HepG2 (cell line): ENCODE results near the gene THRB. TPM values are rescaled to one million over a fixed set of nuclear protein-coding genes. Genes with fewer than 3 reads are reported as not detected.

Experiments used
- HMGXB4 ChIP-seq, 2 experiments: sonication (generic) in 1 of 2; formaldehyde crosslinking in 1 of 2; IDR thresholded peaks; 2 replicates each; pipeline versions ENCODE4 v1.4.0 to v1.6.1; 2018 to 2020; ENCODE audit warnings: missing genetic modification reagents in 2 of 2, borderline replicate concordance in 1 of 2, low read depth in 1 of 2, mild to moderate bottlenecking in 1 of 2, missing biosample characterization in 1 of 2
- KAT2B ChIP-seq: fragments of 150-350 bp; IDR thresholded peaks from 2 replicates; pipeline ENCODE4 v1.6.1; 2014; ENCODE audit warnings: low read depth, low read length, borderline replicate concordance
- MXD4 ChIP-seq: IDR thresholded peaks from 2 replicates; pipeline ENCODE4 v1.6.1; 2016; ENCODE audit warnings: mild to moderate bottlenecking, missing biosample characterization, missing genetic modification reagents
- PAWR ChIP-seq: sonication (generic); formaldehyde crosslinking; IDR thresholded peaks from 2 replicates; pipeline ENCODE4 v1.4.0; 2020; ENCODE audit warnings: missing genetic modification reagents, mild to moderate bottlenecking, borderline replicate concordance
- polyA plus RNA-seq, 8 experiments: library from polyadenylated mRNA; depleted of rRNA in 3 of 8; stranded (reverse) in 7 of 8; unstranded in 1 of 8; fragments of >200 nt; fragmentation: Illumina TruSeq in 4 of 8; extraction: Trizol in 4 of 8; gene quantifications; 2 replicates each; pipeline versions ENCODE4 v1.2.1 to v1.2.3, GENCODE V29; 2011 to 2016; ENCODE audit warnings: low read depth in 4 of 8, missing spikeins in 1 of 8, mixed read lengths in 1 of 8; ENCODE audit not compliant: insufficient read depth in 1 of 8
- total RNA-seq, 5 experiments: library from RNA; depleted of rRNA; stranded (reverse); fragments of >200 nt; fragmentation: Illumina TruSeq; extraction: Trizol; gene quantifications; 2 replicates each; pipeline ENCODE4 v1.2.3, GENCODE V29; 2016; ENCODE audit warnings: low read depth in 1 of 5
- TF ChIP-seq, protein P1 (sequence below): sonication (generic); formaldehyde crosslinking; IDR thresholded peaks from 2 replicates; pipeline ENCODE4 v1.8.1; 2023; ENCODE audit warnings: mild to moderate bottlenecking, inconsistent platforms, moderate library complexity, missing genetic modification reagents, borderline replicate concordance
- TF ChIP-seq, protein P2 (sequence below): sonication (generic); formaldehyde crosslinking; IDR thresholded peaks from 2 replicates; pipeline ENCODE4 v1.8.0; 2022; ENCODE audit warnings: missing genetic modification reagents, mild to moderate bottlenecking, moderate library complexity, borderline replicate concordance
- TF ChIP-seq, protein P3 (sequence below), 2 experiments: fragments of 450-650 bp in 1 of 2; sonication (generic) in 1 of 2; formaldehyde crosslinking in 1 of 2; IDR thresholded peaks; 2 replicates each; pipeline versions ENCODE4 v1.6.1 to v1.8.0; 2016 to 2022; ENCODE audit warnings: antibody characterized with exemption in 1 of 2, mild to moderate bottlenecking in 1 of 2, missing genetic modification reagents in 1 of 2

THRB gene
- total and polyA plus RNA-seq, 2 of the 13 experiments (the other 11 are each of a cell fraction or from before 2014, with no cell fraction given), result 4.7 to 22.7 TPM

- TF ChIP-seq, protein P1, sequence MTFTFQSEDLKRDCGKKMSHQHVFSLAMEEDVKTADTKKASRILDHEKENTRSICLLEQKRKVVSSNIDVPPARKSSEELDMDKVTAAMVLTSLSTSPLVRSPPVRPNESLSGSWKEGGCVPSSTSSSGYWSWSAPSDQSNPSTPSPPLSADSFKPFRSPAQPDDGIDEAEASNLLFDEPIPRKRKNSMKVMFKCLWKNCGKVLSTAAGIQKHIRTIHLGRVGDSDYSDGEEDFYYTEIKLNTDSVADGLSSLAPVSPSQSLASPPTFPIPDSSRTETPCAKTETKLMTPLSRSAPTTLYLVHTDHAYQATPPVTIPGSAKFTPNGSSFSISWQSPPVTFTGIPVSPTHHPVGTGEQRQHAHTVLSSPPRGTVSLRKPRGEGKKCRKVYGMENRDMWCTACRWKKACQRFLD (CRISPR knock-in tag), result no peak
- TF ChIP-seq PAWR (CRISPR knock-in tag), result no peak
- TF ChIP-seq, protein P2, sequence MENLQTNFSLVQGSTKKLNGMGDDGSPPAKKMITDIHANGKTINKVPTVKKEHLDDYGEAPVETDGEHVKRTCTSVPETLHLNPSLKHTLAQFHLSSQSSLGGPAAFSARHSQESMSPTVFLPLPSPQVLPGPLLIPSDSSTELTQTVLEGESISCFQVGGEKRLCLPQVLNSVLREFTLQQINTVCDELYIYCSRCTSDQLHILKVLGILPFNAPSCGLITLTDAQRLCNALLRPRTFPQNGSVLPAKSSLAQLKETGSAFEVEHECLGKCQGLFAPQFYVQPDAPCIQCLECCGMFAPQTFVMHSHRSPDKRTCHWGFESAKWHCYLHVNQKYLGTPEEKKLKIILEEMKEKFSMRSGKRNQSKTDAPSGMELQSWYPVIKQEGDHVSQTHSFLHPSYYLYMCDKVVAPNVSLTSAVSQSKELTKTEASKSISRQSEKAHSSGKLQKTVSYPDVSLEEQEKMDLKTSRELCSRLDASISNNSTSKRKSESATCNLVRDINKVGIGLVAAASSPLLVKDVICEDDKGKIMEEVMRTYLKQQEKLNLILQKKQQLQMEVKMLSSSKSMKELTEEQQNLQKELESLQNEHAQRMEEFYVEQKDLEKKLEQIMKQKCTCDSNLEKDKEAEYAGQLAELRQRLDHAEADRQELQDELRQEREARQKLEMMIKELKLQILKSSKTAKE (CRISPR knock-in tag), result no peak
- TF ChIP-seq HMGXB4 (CRISPR knock-in tag; IDR thresholded peaks at IDR 0.05; ENCODE audit: borderline replicate concordance in 1 of 2, low read depth in 1 of 2), result no peak
- no peak for TF ChIP-seq MXD4 (CRISPR knock-in tag)
- TF ChIP-seq, protein P3, sequence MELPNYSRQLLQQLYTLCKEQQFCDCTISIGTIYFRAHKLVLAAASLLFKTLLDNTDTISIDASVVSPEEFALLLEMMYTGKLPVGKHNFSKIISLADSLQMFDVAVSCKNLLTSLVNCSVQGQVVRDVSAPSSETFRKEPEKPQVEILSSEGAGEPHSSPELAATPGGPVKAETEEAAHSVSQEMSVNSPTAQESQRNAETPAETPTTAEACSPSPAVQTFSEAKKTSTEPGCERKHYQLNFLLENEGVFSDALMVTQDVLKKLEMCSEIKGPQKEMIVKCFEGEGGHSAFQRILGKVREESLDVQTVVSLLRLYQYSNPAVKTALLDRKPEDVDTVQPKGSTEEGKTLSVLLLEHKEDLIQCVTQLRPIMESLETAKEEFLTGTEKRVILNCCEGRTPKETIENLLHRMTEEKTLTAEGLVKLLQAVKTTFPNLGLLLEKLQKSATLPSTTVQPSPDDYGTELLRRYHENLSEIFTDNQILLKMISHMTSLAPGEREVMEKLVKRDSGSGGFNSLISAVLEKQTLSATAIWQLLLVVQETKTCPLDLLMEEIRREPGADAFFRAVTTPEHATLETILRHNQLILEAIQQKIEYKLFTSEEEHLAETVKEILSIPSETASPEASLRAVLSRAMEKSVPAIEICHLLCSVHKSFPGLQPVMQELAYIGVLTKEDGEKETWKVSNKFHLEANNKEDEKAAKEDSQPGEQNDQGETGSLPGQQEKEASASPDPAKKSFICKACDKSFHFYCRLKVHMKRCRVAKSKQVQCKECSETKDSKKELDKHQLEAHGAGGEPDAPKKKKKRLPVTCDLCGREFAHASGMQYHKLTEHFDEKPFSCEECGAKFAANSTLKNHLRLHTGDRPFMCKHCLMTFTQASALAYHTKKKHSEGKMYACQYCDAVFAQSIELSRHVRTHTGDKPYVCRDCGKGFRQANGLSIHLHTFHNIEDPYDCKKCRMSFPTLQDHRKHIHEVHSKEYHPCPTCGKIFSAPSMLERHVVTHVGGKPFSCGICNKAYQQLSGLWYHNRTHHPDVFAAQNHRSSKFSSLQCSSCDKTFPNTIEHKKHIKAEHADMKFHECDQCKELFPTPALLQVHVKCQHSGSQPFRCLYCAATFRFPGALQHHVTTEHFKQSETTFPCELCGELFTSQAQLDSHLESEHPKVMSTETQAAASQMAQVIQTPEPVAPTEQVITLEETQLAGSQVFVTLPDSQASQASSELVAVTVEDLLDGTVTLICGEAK (IDR thresholded peaks at IDR 0.05), result no peak
- TF ChIP-seq, protein P3 (CRISPR knock-in tag; IDR thresholded peaks at IDR 0.05), result no peak
- TF ChIP-seq KAT2B, result no peak
Measured at GRCh38 chr3:24400015-24400414, 94.6 kb downstream of the THRB start (continued).
